ENCODE data around the gene FHIP2A. TPM values are rescaled to one million over a fixed set of nuclear protein-coding genes. Genes with fewer than 3 reads are reported as not detected.

Gene FHIP2A
- total RNA-seq, 1 experiment from 2014 or later = 15.3 TPM

GRCh38 chr10:114868870-114869519 lies 47.4 kb downstream of the FHIP2A start:
- ChIA-PET CTCF (interaction anchor here (1.5 kb wide), 1 partner anchor 8 kb away, joined by 9 read pairs; no protein-coding TSS in a partner anchor), POLR2A (no interaction called here)
- H3K27ac Mint-ChIP-seq (ENCODE audit: unreplicated experiment) = no peak overlapping the region

GRCh38 chr10:114869520-114869892 lies 47.9 kb downstream of the FHIP2A start:
- Histone ChIP-seq H3K9me3 (no peaks in the 10 kb centered on the region), H3K27me3 (replicated peaks; ENCODE audit: control insufficient read depth, insufficient read depth, low read length) (no peaks in the 10 kb centered on the region; the same call in 1 of the 2 replicates), H3K36me3 (ENCODE audit: control insufficient read depth, insufficient read depth, low read length) (no peaks in the 10 kb centered on the region), H3K4me1 (no peaks in the 10 kb centered on the region), H3K4me3 (ENCODE audit: low read depth, low read length) (no peak overlapping the region)
- no TSS peak for BruUV-seq (replicated peaks)
- Mint-ChIP-seq H3K36me3 (ENCODE audit: insufficient read depth, unreplicated experiment) (no peaks in the 10 kb centered on the region), H3K4me1 (ENCODE audit: low read depth, unreplicated experiment) (no peaks in the 10 kb centered on the region), H3K27me3 (ENCODE audit: insufficient read depth, unreplicated experiment) (no peaks in the 10 kb centered on the region), H3K9me3 (ENCODE audit: unreplicated experiment) (no peaks in the 10 kb centered on the region), H3K4me3 (ENCODE audit: unreplicated experiment) (no peak overlapping the region), H3K27ac (ENCODE audit: unreplicated experiment) (no peak overlapping the region)
- ChIA-PET POLR2A (no interaction called here), CTCF (no interaction called here)
- no peak for TF ChIP-seq CTCF (IDR thresholded peaks at IDR 0.05; ENCODE audit: insufficient read depth in 1 of 2, low read depth in 1 of 2, low read length in 1 of 2, severe bottlenecking in 1 of 2, unreplicated experiment in 1 of 2)
- no peak for DNase-seq
- intact Hi-C loops (cut with micrococcal nuclease; ENCODE audit: unreplicated experiment) = no loop called here

More at GRCh38 chr10:114868870-114869519, 47.4 kb downstream of the FHIP2A start:
- H3K27me3 ChIP-seq (replicated peaks; ENCODE audit: control insufficient read depth, insufficient read depth, low read length) = no peaks in the 10 kb centered on the region; the same call in 1 of the 2 replicates
- BruUV-seq (replicated peaks) = no TSS peak
- H3K4me1 ChIP-seq = no peaks in the 10 kb centered on the region
- no peak overlapping the region for H3K4me3 ChIP-seq (ENCODE audit: low read depth, low read length)
- H3K36me3 ChIP-seq (ENCODE audit: control insufficient read depth, insufficient read depth, low read length) = no peaks in the 10 kb centered on the region
- Mint-ChIP-seq H3K4me3 (ENCODE audit: unreplicated experiment) (no peak overlapping the region), H3K36me3 (ENCODE audit: insufficient read depth, unreplicated experiment) (no peaks in the 10 kb centered on the region), H3K27me3 (ENCODE audit: insufficient read depth, unreplicated experiment) (no peaks in the 10 kb centered on the region), H3K4me1 (ENCODE audit: low read depth, unreplicated experiment) (no peaks in the 10 kb centered on the region), H3K9me3 (ENCODE audit: unreplicated experiment) (no peaks in the 10 kb centered on the region)
- intact Hi-C loops (cut with micrococcal nuclease; ENCODE audit: unreplicated experiment) = no loop called here
- no peak for DNase-seq
- TF ChIP-seq CTCF (IDR thresholded peaks at IDR 0.05; ENCODE audit: insufficient read depth in 1 of 2, low read depth in 1 of 2, low read length in 1 of 2, severe bottlenecking in 1 of 2, unreplicated experiment in 1 of 2) = no peak
- no peaks in the 10 kb centered on the region for H3K9me3 ChIP-seq

- H3K27ac Mint-ChIP-seq (ENCODE audit: unreplicated experiment) = no peak overlapping the region
- ChIA-PET POLR2A (no interaction called here), CTCF (no interaction called here)
- Histone ChIP-seq H3K27me3 (replicated peaks; ENCODE audit: control insufficient read depth, insufficient read depth, low read length) (no peaks in the 10 kb centered on the region; the same call in 1 of the 2 replicates), H3K4me3 (ENCODE audit: low read depth, low read length) (no peak overlapping the region), H3K4me1 (no peaks in the 10 kb centered on the region), H3K36me3 (ENCODE audit: control insufficient read depth, insufficient read depth, low read length) (no peaks in the 10 kb centered on the region), H3K9me3 (no peaks in the 10 kb centered on the region)
- no peak for DNase-seq
- intact Hi-C loops (cut with micrococcal nuclease; ENCODE audit: unreplicated experiment) = loop anchor here (10.0 kb wide), 2 partner anchors 224 to 396 kb away; partner anchors contain the start of gene ATRNL1
- H3K9me3 Mint-ChIP-seq (ENCODE audit: unreplicated experiment) = no peaks in the 10 kb centered on the region
- TF ChIP-seq CTCF (IDR thresholded peaks at IDR 0.05; ENCODE audit: insufficient read depth in 1 of 2, low read depth in 1 of 2, low read length in 1 of 2, severe bottlenecking in 1 of 2, unreplicated experiment in 1 of 2) = no peak
- H3K4me1 Mint-ChIP-seq (ENCODE audit: low read depth, unreplicated experiment) = no peaks in the 10 kb centered on the region
- BruUV-seq (replicated peaks) = no TSS peak
- peaks cover under 1% of the 10 kb centered on the region for H3K27me3 Mint-ChIP-seq (ENCODE audit: insufficient read depth, unreplicated experiment)
- no peaks in the 10 kb centered on the region for H3K36me3 Mint-ChIP-seq (ENCODE audit: insufficient read depth, unreplicated experiment)
- H3K4me3 Mint-ChIP-seq (ENCODE audit: unreplicated experiment) = no peak overlapping the region
These were observed 48.9 kb downstream of the FHIP2A start for GRCh38 chr10:114870486-114870885.

Data from Caco-2 (cell line).